ENCODE measurements around the gene SIRT6. TPM values are rescaled to one million over a fixed set of nuclear protein-coding genes. Genes with fewer than 3 reads are reported as not detected.

SIRT6 gene
- total RNA-seq, 1 experiment from 2014 or later, result 28.1 TPM

DNA sequence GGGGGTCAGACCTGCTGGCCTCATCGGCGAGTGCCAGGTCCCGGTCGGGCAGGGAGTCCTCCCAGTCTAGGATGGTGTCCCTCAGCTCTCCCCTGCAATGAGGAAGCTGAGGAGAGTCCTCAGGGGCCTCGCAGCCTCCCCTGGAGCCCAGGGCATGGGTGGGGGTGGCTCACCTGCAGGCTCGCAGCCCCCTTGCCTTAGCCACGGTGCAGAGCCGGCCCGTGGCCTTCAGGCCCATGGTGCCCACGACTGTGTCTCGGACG lies 6.8 kb downstream of the SIRT6 start:
- no peaks in the 10 kb centered on the region for H3K9me3 Mint-ChIP-seq
- DNase-seq (ENCODE audit: low spot score) (no peak), ATAC-seq (no peak)
- peaks cover 2% of the 10 kb centered on the region; the same call in 1 of the 2 replicates for H3K4me1 Mint-ChIP-seq
- POLR2A ChIA-PET, result no interaction called here
- H3K27me3 Mint-ChIP-seq (ENCODE audit: low read depth), result peaks cover 12% of the 10 kb centered on the region
- no peak overlapping the region for H3K27ac Mint-ChIP-seq
- CTCF ChIA-PET, result interaction anchor here (1.2 kb wide), 1 partner anchor 11 kb away, joined by 4 read pairs; no protein-coding TSS in a partner anchor
- no peaks in the 10 kb centered on the region; the same call in 1 of the 2 replicates for H3K36me3 Mint-ChIP-seq
- no peak overlapping the region for H3K4me3 Mint-ChIP-seq
- TF ChIP-seq, protein P1, sequence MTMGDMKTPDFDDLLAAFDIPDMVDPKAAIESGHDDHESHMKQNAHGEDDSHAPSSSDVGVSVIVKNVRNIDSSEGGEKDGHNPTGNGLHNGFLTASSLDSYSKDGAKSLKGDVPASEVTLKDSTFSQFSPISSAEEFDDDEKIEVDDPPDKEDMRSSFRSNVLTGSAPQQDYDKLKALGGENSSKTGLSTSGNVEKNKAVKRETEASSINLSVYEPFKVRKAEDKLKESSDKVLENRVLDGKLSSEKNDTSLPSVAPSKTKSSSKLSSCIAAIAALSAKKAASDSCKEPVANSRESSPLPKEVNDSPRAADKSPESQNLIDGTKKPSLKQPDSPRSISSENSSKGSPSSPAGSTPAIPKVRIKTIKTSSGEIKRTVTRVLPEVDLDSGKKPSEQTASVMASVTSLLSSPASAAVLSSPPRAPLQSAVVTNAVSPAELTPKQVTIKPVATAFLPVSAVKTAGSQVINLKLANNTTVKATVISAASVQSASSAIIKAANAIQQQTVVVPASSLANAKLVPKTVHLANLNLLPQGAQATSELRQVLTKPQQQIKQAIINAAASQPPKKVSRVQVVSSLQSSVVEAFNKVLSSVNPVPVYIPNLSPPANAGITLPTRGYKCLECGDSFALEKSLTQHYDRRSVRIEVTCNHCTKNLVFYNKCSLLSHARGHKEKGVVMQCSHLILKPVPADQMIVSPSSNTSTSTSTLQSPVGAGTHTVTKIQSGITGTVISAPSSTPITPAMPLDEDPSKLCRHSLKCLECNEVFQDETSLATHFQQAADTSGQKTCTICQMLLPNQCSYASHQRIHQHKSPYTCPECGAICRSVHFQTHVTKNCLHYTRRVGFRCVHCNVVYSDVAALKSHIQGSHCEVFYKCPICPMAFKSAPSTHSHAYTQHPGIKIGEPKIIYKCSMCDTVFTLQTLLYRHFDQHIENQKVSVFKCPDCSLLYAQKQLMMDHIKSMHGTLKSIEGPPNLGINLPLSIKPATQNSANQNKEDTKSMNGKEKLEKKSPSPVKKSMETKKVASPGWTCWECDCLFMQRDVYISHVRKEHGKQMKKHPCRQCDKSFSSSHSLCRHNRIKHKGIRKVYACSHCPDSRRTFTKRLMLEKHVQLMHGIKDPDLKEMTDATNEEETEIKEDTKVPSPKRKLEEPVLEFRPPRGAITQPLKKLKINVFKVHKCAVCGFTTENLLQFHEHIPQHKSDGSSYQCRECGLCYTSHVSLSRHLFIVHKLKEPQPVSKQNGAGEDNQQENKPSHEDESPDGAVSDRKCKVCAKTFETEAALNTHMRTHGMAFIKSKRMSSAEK (CRISPR knock-in tag; IDR thresholded peaks at IDR 0.05; ENCODE audit: borderline replicate concordance), result no peak
- TF ChIP-seq, protein P2, sequence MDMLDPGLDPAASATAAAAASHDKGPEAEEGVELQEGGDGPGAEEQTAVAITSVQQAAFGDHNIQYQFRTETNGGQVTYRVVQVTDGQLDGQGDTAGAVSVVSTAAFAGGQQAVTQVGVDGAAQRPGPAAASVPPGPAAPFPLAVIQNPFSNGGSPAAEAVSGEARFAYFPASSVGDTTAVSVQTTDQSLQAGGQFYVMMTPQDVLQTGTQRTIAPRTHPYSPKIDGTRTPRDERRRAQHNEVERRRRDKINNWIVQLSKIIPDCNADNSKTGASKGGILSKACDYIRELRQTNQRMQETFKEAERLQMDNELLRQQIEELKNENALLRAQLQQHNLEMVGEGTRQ (CRISPR knock-in tag; IDR thresholded peaks at IDR 0.05), result no peak
- TF ChIP-seq GABPB1 (CRISPR knock-in tag; IDR thresholded peaks at IDR 0.05) (no peak), ZNF121 (CRISPR knock-in tag; IDR thresholded peaks at IDR 0.05) (no peak), NFATC4 (CRISPR knock-in tag; IDR thresholded peaks at IDR 0.05) (no peak), EMX1 (CRISPR knock-in tag; IDR thresholded peaks at IDR 0.05) (no peak), SOX15 (CRISPR knock-in tag; IDR thresholded peaks at IDR 0.05) (no peak)
- TF ChIP-seq, protein P3, sequence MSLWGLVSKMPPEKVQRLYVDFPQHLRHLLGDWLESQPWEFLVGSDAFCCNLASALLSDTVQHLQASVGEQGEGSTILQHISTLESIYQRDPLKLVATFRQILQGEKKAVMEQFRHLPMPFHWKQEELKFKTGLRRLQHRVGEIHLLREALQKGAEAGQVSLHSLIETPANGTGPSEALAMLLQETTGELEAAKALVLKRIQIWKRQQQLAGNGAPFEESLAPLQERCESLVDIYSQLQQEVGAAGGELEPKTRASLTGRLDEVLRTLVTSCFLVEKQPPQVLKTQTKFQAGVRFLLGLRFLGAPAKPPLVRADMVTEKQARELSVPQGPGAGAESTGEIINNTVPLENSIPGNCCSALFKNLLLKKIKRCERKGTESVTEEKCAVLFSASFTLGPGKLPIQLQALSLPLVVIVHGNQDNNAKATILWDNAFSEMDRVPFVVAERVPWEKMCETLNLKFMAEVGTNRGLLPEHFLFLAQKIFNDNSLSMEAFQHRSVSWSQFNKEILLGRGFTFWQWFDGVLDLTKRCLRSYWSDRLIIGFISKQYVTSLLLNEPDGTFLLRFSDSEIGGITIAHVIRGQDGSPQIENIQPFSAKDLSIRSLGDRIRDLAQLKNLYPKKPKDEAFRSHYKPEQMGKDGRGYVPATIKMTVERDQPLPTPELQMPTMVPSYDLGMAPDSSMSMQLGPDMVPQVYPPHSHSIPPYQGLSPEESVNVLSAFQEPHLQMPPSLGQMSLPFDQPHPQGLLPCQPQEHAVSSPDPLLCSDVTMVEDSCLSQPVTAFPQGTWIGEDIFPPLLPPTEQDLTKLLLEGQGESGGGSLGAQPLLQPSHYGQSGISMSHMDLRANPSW (CRISPR knock-in tag; conservative IDR thresholded peaks at IDR 0.05; ENCODE audit: low read depth), result no peak
- TF ChIP-seq, protein P4, sequence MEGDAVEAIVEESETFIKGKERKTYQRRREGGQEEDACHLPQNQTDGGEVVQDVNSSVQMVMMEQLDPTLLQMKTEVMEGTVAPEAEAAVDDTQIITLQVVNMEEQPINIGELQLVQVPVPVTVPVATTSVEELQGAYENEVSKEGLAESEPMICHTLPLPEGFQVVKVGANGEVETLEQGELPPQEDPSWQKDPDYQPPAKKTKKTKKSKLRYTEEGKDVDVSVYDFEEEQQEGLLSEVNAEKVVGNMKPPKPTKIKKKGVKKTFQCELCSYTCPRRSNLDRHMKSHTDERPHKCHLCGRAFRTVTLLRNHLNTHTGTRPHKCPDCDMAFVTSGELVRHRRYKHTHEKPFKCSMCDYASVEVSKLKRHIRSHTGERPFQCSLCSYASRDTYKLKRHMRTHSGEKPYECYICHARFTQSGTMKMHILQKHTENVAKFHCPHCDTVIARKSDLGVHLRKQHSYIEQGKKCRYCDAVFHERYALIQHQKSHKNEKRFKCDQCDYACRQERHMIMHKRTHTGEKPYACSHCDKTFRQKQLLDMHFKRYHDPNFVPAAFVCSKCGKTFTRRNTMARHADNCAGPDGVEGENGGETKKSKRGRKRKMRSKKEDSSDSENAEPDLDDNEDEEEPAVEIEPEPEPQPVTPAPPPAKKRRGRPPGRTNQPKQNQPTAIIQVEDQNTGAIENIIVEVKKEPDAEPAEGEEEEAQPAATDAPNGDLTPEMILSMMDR (IDR thresholded peaks at IDR 0.05), result no peak
- TF ChIP-seq, protein P5, sequence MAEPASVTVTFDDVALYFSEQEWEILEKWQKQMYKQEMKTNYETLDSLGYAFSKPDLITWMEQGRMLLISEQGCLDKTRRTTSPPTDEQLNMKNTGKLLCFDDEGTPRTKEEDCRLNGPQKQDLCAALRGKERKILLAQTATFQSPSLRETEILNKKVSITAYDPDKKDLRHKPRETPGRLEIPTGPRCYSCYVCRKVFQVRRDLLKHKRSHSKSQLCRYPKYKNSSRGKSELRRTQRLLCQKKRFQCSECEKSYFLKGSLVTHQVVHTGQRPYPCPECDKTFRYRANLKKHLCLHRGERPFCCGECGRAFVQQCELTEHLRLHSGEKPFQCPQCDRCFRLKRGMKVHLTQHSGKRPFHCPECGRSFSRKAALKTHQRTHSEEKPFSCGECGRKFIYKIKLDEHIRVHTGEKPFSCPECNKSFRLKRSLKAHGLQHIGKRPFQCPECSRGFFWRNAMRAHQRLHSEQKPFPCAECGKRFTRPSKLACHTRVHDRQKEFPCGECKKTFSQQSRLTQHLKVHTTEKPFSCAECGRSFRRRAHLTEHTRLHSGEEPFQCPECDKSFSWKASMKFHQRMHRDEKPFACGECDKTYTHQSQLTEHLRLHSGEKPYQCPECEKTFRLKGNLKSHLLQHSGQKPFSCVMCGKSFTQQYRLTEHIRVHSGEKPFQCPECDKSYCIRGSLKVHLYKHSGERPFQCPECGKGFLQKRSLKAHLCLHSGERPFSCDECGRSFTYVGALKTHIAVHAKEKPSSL (CRISPR knock-in tag; conservative IDR thresholded peaks at IDR 0.05), result no peak
- TF ChIP-seq, protein P6, sequence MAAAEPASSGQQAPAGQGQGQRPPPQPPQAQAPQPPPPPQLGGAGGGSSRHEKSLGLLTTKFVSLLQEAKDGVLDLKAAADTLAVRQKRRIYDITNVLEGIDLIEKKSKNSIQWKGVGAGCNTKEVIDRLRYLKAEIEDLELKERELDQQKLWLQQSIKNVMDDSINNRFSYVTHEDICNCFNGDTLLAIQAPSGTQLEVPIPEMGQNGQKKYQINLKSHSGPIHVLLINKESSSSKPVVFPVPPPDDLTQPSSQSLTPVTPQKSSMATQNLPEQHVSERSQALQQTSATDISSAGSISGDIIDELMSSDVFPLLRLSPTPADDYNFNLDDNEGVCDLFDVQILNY (CRISPR knock-in tag; IDR thresholded peaks at IDR 0.05), result no peak

Data from WTC11 (cell line).